Peyer's patch (tissue), 4 donors: ENCODE data around the gene KIF1A. TPM values are rescaled to one million over a fixed set of nuclear protein-coding genes. Genes with fewer than 3 reads are reported as not detected.

Experiments
- DNase-seq, 3 donors: peaks; one replicate each; pipeline ENCODE4 v3.0.0-alpha.2; 2017 to 2019
- H3K27ac ChIP-seq, 4 donors: fragments of 200-600 bp; sonication (generic); one replicate each; pipeline ENCODE4 v1.5.1; 2016 to 2019
- H3K27me3 ChIP-seq, 2 donors: fragments of 200-600 bp; sonication (generic); one replicate each; pipeline ENCODE4 v1.5.1; 2019
- H3K36me3 ChIP-seq, 3 donors: fragments of 200-600 bp; sonication (generic); one replicate each; pipeline ENCODE4 v1.5.1; 2016 to 2019
- H3K4me1 ChIP-seq, 4 donors: fragments of 200-600 bp; sonication (generic); one replicate each; pipeline ENCODE4 v1.5.1; 2016 to 2019
- H3K4me3 ChIP-seq, 4 donors: fragments of 200-600 bp; sonication (generic); 1 replicate in 3 of 4; 2 replicates in 1 of 4; pipeline ENCODE4 v1.5.1; 2016 to 2019; ENCODE audit warnings: mild to moderate bottlenecking in 1 of 4
- H3K9me3 ChIP-seq, 4 donors: fragments of 200-600 bp; sonication (generic); one replicate each; pipeline ENCODE4 v1.5.1; 2016 to 2019; ENCODE audit warnings: mild to moderate bottlenecking in 1 of 4
- CTCF ChIP-seq, 6 experiments: fragments of 450-650 bp in 4 of 6; fragments of 200-600 bp in 2 of 6; sonication (generic) in 1 of 6; IDR thresholded peaks; one replicate each; pipeline ENCODE4 v1.5.1; 2017 to 2019; ENCODE audit warnings: antibody characterized with exemption in 6 of 6, mild to moderate bottlenecking in 3 of 6, moderate library complexity in 1 of 6
- POLR2A ChIP-seq, 2 donors: fragments of 450-650 bp; IDR thresholded peaks; one replicate each; pipeline ENCODE4 v1.5.1; 2017; ENCODE audit warnings: antibody characterized with exemption in 2 of 2, mild to moderate bottlenecking in 2 of 2, moderate library complexity in 2 of 2
- total RNA-seq, 4 donors: library from RNA; depleted of rRNA; stranded (reverse); fragments of >200 nt; gene quantifications; one replicate each; pipeline ENCODE4 v1.1.0, GENCODE V29; 2016

The KIF1A gene
- total RNA-seq, 4 donors from 2014 or later: 0.83 to 6.0 (median 2.0) TPM

- no peaks in the 10 kb centered on the region for H3K27me3 ChIP-seq
- H3K27ac ChIP-seq: no peak overlapping the region
- no peaks in the 10 kb centered on the region for H3K9me3 ChIP-seq
- DNase-seq: no peak
- no peak overlapping the region for H3K4me3 ChIP-seq
- H3K4me1 ChIP-seq: no peaks in the 10 kb centered on the region
- TF ChIP-seq POLR2A (IDR thresholded peaks at IDR 0.05) (no peak), CTCF (IDR thresholded peaks at IDR 0.05) (no peak)
- H3K36me3 ChIP-seq: no peaks in the 10 kb centered on the region
These were observed 51.8 kb downstream of the KIF1A start for GRCh38 chr2:240768216-240768615.

GRCh38 chr2:240767341-240767740, 52.7 kb downstream of the KIF1A start:
- H3K27me3 ChIP-seq: no peaks in the 10 kb centered on the region
- no peaks in the 10 kb centered on the region for H3K4me1 ChIP-seq
- H3K36me3 ChIP-seq: no peaks in the 10 kb centered on the region
- no peak for DNase-seq
- H3K27ac ChIP-seq: no peak overlapping the region
- TF ChIP-seq POLR2A (IDR thresholded peaks at IDR 0.05): no peak
- no peak for TF ChIP-seq CTCF (IDR thresholded peaks at IDR 0.05)
- no peak overlapping the region for H3K4me3 ChIP-seq
- H3K9me3 ChIP-seq: no peaks in the 10 kb centered on the region

GRCh38 chr2:240766072-240766471, 53.9 kb downstream of the KIF1A start:
- Histone ChIP-seq H3K9me3 (no peaks in the 10 kb centered on the region), H3K36me3 (no peaks in the 10 kb centered on the region), H3K27ac (no peak overlapping the region), H3K27me3 (no peaks in the 10 kb centered on the region), H3K4me3 (no peak overlapping the region), H3K4me1 (no peaks in the 10 kb centered on the region)
- no peak for DNase-seq
- TF ChIP-seq CTCF (IDR thresholded peaks at IDR 0.05) (no peak), POLR2A (IDR thresholded peaks at IDR 0.05) (no peak)

- H3K4me1 ChIP-seq: no peaks in the 10 kb centered on the region
- DNase-seq: no peak
- H3K4me3 ChIP-seq: no peak overlapping the region
- TF ChIP-seq CTCF (IDR thresholded peaks at IDR 0.05) (no peak), POLR2A (IDR thresholded peaks at IDR 0.05) (no peak)
- H3K27me3 ChIP-seq: no peaks in the 10 kb centered on the region
- no peak overlapping the region for H3K27ac ChIP-seq
- H3K9me3 ChIP-seq: no peaks in the 10 kb centered on the region
- H3K36me3 ChIP-seq: no peaks in the 10 kb centered on the region
These were observed 55.0 kb downstream of the KIF1A start for GRCh38 chr2:240765007-240765406.

GRCh38 chr2:240764605-240765004, 55.4 kb downstream of the KIF1A start:
- no peaks in the 10 kb centered on the region for H3K36me3 ChIP-seq

More at GRCh38 chr2:240764605-240765004, 55.4 kb downstream of the KIF1A start:
- no peak for DNase-seq
- TF ChIP-seq CTCF (IDR thresholded peaks at IDR 0.05) (no peak), POLR2A (IDR thresholded peaks at IDR 0.05) (no peak)
- Histone ChIP-seq H3K4me1 (no peaks in the 10 kb centered on the region), H3K27me3 (no peaks in the 10 kb centered on the region), H3K4me3 (no peak overlapping the region), H3K27ac (no peak overlapping the region), H3K9me3 (no peaks in the 10 kb centered on the region)
